ENCODE results near the gene CPNE8.

Gene CPNE8

GRCh38 chr12:38898001-38898684 lies 7.2 kb downstream of the CPNE8 start:
- DNase-seq (ENCODE audit: low read depth in 1 of 2, low spot score in 1 of 2) = no peak

GRCh38 chr12:38895446-38895845 lies 9.9 kb downstream of the CPNE8 start:
- no peak for DNase-seq (ENCODE audit: low read depth in 1 of 2, low spot score in 1 of 2)

GRCh38 chr12:38892976-38893375 lies 12.4 kb downstream of the CPNE8 start:
- DNase-seq (ENCODE audit: low read depth in 1 of 2, low spot score in 1 of 2) = no peak

GRCh38 chr12:38892087-38892786 lies 13.2 kb downstream of the CPNE8 start:
- DNase-seq (ENCODE audit: low read depth in 1 of 2, low spot score in 1 of 2) = no peak

- DNase-seq (ENCODE audit: low read depth in 1 of 2, low spot score in 1 of 2) = no peak
These were observed 15.1 kb downstream of the CPNE8 start for GRCh38 chr12:38890102-38890855.

GRCh38 chr12:38889297-38889815 lies 16.0 kb downstream of the CPNE8 start:
- DNase-seq (ENCODE audit: low read depth in 1 of 2, low spot score in 1 of 2) = no peak

GRCh38 chr12:38887770-38888169 lies 17.6 kb downstream of the CPNE8 start:
- DNase-seq (ENCODE audit: low read depth in 1 of 2, low spot score in 1 of 2) = no peak

- DNase-seq (ENCODE audit: low read depth in 1 of 2, low spot score in 1 of 2) = no peak
These were observed 18.5 kb downstream of the CPNE8 start for GRCh38 chr12:38886931-38887330.

GRCh38 chr12:38886064-38886463 lies 19.3 kb downstream of the CPNE8 start:
- no peak for DNase-seq (ENCODE audit: low read depth in 1 of 2, low spot score in 1 of 2)

- DNase-seq (ENCODE audit: low read depth in 1 of 2, low spot score in 1 of 2) = no peak
These were observed 20.7 kb downstream of the CPNE8 start for GRCh38 chr12:38884666-38885065.

GRCh38 chr12:38883629-38884134 lies 21.7 kb downstream of the CPNE8 start:
- DNase-seq (ENCODE audit: low read depth in 1 of 2, low spot score in 1 of 2) = no peak

GRCh38 chr12:38880288-38880687 lies 25.1 kb downstream of the CPNE8 start:
- DNase-seq (ENCODE audit: low read depth in 1 of 2, low spot score in 1 of 2) = no peak

GRCh38 chr12:38878986-38879385 lies 26.4 kb downstream of the CPNE8 start:
- DNase-seq (ENCODE audit: low read depth in 1 of 2, low spot score in 1 of 2) = no peak

GRCh38 chr12:38878333-38878705 lies 27.1 kb downstream of the CPNE8 start:
- DNase-seq (ENCODE audit: low read depth in 1 of 2, low spot score in 1 of 2) = no peak

- DNase-seq (ENCODE audit: low read depth in 1 of 2, low spot score in 1 of 2) = no peak
These were observed 29.7 kb downstream of the CPNE8 start for GRCh38 chr12:38875586-38876228.

- DNase-seq (ENCODE audit: low read depth in 1 of 2, low spot score in 1 of 2) = no peak
These were observed 32.8 kb downstream of the CPNE8 start for GRCh38 chr12:38872561-38872960.

- no peak for DNase-seq (ENCODE audit: low read depth in 1 of 2, low spot score in 1 of 2)
These were observed 33.2 kb downstream of the CPNE8 start for GRCh38 chr12:38872156-38872555.

GRCh38 chr12:38869036-38869435 lies 36.4 kb downstream of the CPNE8 start:
- no peak for DNase-seq (ENCODE audit: low read depth in 1 of 2, low spot score in 1 of 2)

- DNase-seq (ENCODE audit: low read depth in 1 of 2, low spot score in 1 of 2) = no peak
These were observed 54.9 kb downstream of the CPNE8 start for GRCh38 chr12:38850461-38850860.

GRCh38 chr12:38847247-38847646 lies 58.1 kb downstream of the CPNE8 start:
- no peak for DNase-seq (ENCODE audit: low read depth in 1 of 2, low spot score in 1 of 2)

GRCh38 chr12:38844267-38844666 lies 61.1 kb downstream of the CPNE8 start:
- DNase-seq (ENCODE audit: low read depth in 1 of 2, low spot score in 1 of 2) = no peak
